Loucy (cell line): ENCODE results near the gene DHRS13.

Experiments used
- CTCF ChIP-seq: fragments of 200-600 bp; sonication (generic); conservative IDR thresholded peaks from 2 replicates; pipeline ENCODE4 v1.5.1; 2014; ENCODE audit warnings: mild to moderate bottlenecking, antibody characterized with exemption, low read length
- EZH2phosphoT487 ChIP-seq: fragments of 200-600 bp; IDR thresholded peaks from 2 replicates; pipeline ENCODE4 v1.6.1; 2018; ENCODE audit warnings: antibody characterized with exemption, mild to moderate bottlenecking, moderate library complexity, borderline replicate concordance

GRCh38 chr17:28900986-28901726, 1.7 kb downstream of the DHRS13 start:
- TF ChIP-seq CTCF, result no peak
- no peak for TF ChIP-seq EZH2phosphoT487
